Vagina (tissue), 2 donors: ENCODE data around the gene CENPU.

Source experiments
- POLR2A ChIP-seq, 2 donors: fragments of 450-650 bp; IDR thresholded peaks; one replicate each; pipeline ENCODE4 v1.6.1; 2017; ENCODE audit warnings: antibody characterized with exemption in 2 of 2, mild to moderate bottlenecking in 2 of 2, moderate library complexity in 2 of 2
- POLR2AphosphoS5 ChIP-seq, 2 donors: sonication (generic); formaldehyde crosslinking; IDR thresholded peaks; one replicate each; pipeline ENCODE4 v1.9.0; 2017; ENCODE audit warnings: antibody characterized with exemption in 2 of 2, mild to moderate bottlenecking in 2 of 2, low read depth in 1 of 2; ENCODE audit not compliant: insufficient read depth in 1 of 2
- TF ChIP-seq, protein P1 (sequence below), 3 experiments: fragments of 450-650 bp in 2 of 3; fragments of 200-600 bp in 1 of 3; sonication (generic) in 1 of 3; IDR thresholded peaks; one replicate each; pipeline ENCODE4 v1.5.1; 2017 to 2019; ENCODE audit warnings: antibody characterized with exemption in 3 of 3, mild to moderate bottlenecking in 2 of 3, moderate library complexity in 2 of 3

DNA sequence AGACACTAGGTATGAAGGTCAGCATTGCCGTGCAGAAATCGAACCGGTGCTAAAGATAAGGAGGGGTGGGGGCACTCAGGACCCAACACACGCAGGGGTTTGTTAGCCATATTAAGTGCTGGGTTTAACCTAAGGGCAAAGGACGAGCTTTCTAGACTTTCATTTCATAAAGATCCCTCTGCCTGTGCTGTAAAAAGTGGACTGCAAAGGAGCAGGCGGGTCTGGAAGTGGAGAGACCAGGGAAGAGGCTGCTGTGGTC is 85.9 kb downstream of the CENPU start:
- TF ChIP-seq, protein P1, sequence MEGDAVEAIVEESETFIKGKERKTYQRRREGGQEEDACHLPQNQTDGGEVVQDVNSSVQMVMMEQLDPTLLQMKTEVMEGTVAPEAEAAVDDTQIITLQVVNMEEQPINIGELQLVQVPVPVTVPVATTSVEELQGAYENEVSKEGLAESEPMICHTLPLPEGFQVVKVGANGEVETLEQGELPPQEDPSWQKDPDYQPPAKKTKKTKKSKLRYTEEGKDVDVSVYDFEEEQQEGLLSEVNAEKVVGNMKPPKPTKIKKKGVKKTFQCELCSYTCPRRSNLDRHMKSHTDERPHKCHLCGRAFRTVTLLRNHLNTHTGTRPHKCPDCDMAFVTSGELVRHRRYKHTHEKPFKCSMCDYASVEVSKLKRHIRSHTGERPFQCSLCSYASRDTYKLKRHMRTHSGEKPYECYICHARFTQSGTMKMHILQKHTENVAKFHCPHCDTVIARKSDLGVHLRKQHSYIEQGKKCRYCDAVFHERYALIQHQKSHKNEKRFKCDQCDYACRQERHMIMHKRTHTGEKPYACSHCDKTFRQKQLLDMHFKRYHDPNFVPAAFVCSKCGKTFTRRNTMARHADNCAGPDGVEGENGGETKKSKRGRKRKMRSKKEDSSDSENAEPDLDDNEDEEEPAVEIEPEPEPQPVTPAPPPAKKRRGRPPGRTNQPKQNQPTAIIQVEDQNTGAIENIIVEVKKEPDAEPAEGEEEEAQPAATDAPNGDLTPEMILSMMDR (IDR thresholded peaks at IDR 0.05), result no peak
- TF ChIP-seq POLR2AphosphoS5 (IDR thresholded peaks at IDR 0.05; ENCODE audit: insufficient read depth in 1 of 2, low read depth in 1 of 2) (no peak), POLR2A (IDR thresholded peaks at IDR 0.05) (no peak)
